SHP77 (cell line): ENCODE results near the gene SERPIND1.
"Not testable (repeated sequence)": the region's sequence is repeated elsewhere in the genome, so short reads cannot be mapped to it uniquely, and the experiment has no call there.

Experiments used
- DNase-seq, 2 experiments: peaks; one replicate each; lab custom pipeline; 2025; lab: John Stamatoyannopoulos, UW

The SERPIND1 gene

DNA sequence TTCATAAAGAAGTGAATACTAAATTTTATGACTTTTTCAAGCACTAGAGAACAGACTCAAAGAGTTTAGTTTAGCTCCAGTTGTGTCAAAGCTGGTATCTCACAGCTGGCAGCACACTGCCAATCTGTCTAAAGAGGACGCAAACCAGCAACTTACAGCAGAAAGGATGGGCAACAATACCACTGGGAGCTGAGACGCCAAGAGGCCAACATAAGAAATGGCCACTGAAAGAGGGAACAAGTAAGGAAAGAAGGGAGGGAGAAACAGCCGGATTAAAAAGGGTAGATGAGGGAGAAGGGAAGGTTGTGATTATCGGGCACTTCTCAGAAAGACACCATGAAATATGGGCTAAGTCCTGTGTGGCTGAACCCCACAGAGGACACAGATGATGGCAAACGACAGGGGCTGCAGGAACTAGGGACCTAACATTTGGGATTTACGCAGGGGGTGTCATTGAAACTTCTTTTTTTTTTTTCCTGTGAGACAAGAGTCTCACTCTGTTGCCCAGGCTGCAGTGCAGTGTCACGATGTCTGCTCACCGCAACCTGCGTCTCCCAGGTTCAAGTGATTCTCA is 41.7 kb downstream of the SERPIND1 start:
- DNase-seq = no peak

- DNase-seq = no peak
Observed at GRCh38 chr22:20816559-20816958, 42.6 kb downstream of the SERPIND1 start.

DNA sequence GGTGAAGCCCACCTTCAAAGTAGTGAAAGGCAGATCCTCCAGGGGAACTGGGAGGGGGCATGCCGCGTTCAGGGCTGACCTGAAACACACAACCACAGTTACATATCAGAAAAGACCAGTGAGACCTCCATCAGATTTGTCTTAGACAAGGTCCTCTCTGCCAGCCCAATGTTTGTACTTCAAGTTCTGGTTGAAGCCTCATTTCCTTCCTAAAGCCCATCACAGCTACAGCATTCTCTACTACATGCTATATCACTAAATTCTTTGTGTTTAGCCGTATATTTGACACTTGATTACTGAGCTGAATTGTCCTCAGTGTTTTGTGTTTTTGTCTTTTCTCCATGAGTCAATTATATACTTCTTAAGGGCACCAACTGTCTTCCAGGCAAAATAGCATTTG is 44.6 kb downstream of the SERPIND1 start:
- DNase-seq = no peak

DNA sequence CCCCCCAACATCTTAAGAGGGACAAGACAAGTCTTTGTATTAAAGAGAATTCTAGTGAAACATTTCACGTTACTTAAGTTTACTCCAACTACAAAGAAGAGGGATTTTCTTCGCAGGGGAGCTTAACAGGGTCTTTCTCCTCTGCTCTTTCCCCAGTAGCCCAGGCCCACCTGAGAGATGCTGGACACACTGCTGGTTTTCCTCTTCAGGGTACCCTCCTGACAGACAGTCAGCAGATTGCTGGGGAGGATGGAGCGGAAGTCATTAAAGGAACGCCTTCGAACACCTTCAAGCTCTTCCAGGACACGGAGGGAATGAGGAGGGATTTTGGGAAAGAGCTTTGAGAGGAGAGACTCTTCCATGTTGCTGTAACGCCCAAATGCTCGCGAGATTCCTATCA is 45.6 kb downstream of the SERPIND1 start:
- no peak for DNase-seq

DNA sequence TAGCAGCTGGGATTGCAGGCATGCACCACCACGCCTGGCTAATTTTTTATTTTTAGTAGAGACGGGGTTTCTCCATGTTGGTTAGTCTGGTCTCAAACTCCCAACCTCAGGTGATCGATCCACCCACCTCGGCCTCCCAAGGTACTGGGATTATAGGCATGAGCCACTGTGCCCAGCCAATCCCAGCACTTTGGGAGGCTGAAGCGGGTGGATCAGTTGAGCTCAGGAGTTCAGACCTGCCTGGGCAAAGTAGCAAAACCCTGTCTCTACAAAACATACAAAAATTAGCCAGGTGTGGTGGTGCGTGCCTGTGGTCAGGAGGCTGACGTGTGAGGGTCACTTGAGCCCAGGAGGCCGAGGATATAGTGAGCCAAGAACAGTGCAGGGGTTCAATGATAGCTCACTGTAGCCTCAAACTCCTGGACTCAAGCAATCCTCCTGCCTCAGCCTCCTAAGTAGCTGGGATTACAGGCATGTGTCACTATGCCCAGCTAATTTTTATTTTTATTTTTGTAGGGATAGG is 47.9 kb downstream of the SERPIND1 start:
- DNase-seq = not testable (repeated sequence)

GRCh38 chr22:20822240-20822639 is 48.3 kb downstream of the SERPIND1 start:
- DNase-seq = no peak

DNA sequence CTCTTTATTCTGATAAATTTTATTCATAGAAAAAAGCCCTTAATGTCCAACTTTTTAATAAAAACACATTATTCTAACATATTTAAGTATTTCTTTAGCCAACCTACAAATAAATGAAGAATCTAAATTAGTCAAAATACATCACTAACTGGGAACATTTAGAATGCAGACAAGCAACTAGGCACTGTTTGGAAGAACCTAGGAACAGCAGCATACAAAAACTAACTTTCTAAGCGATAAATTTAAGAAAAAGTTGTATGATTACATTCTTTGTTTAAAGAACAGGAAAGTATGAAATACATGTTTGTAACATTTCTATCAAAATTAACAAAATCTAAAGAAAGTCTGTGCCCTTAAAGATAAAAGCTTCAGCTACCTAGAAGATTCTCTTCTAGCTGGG is 49.4 kb downstream of the SERPIND1 start:
- no peak for DNase-seq

GRCh38 chr22:20825216-20825615 is 51.3 kb downstream of the SERPIND1 start:
- DNase-seq = not testable (repeated sequence)

GRCh38 chr22:20825624-20826023 is 51.7 kb downstream of the SERPIND1 start:
- DNase-seq = no peak

DNA sequence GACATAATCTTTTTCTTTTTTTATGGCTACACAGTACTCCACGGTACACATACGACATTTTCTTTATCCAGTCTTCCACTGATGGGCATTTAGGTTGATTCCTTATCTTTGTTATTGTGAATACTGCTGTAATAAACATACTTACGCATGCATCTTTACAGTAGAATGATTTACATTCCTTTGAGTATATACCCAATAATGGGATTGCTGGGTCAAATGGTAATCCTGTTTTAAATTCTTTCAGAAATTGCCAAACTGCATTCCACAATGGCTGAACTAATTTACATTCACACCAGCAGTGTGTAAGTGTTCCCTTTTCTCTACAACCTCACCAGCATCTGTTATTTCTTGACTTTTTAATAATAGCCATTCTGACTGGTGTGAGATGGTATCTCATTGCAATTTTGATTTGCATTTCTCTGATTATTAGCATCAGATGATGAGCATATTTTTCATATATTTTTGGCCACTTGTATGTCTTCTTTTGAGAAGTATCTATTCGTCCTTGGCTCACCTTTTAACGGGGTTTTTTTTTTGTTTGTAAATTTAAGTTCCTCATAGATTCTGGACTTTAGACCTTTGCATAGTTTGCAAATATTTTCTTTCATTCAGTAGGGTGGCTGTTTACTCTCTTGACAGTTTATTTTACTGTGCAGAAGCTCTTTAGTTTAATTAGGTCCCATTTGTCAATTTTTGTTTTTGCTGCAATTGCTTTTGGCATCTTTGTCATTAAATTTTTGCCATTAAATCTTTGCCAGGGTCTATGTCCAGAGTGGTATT is 52.6 kb downstream of the SERPIND1 start:
- DNase-seq = not testable (repeated sequence)

GRCh38 chr22:20829491-20830134 is 55.7 kb downstream of the SERPIND1 start:
- no peak for DNase-seq

- DNase-seq = no peak
Observed at GRCh38 chr22:20833225-20833665, 59.3 kb downstream of the SERPIND1 start.

- no peak for DNase-seq
Observed at GRCh38 chr22:20834206-20834605, 60.3 kb downstream of the SERPIND1 start.

DNA sequence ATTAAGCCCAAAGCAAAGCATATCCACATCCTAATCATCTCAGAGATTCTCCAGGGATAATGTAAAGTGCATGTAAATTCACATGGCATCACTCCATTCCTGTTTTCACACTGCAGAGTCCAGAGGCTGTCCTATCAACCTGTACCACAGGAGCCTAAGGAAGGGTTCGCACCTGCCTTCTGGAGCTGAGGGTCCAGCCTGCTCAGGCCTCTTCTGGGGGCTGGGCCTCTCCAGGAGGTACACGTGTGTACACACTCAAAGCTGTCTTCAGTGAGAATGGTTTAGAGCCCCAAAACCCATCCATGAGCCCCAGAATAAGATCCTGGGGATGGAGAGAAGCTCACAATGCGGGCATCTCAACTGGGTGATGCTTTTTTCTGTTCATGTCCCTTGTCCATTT is 60.8 kb downstream of the SERPIND1 start:
- no peak for DNase-seq
